CD8-positive, alpha-beta memory T cell (primary cell): ENCODE results near the gene KRT35. TPM values are rescaled to one million over a fixed set of nuclear protein-coding genes. Genes with fewer than 3 reads are reported as not detected.
A peak's percentile ranks its signal among the peaks of the same experiment; 100 is the strongest.

Experiments
- CTCF ChIA-PET: fragments of 350-600 bp; sonication (Branson Sonifier 250); formaldehyde crosslinking; loops from one replicate; lab custom pipeline; 2021; ENCODE audit warnings: antibody characterized with exemption; lab: Charles Lee
- POLR2A ChIA-PET: fragments of 350-600 bp; sonication (Branson Sonifier 250); formaldehyde crosslinking; loops from one replicate; lab custom pipeline; 2021; ENCODE audit warnings: antibody characterized with exemption; lab: Charles Lee
- DNase-seq, 5 donors: peaks; one replicate each; pipeline versions ENCODE4 v3.0.0 to v3.0.0-alpha.2; 2020 to 2022; ENCODE audit warnings: mixed read lengths in 1 of 5
- H3K27ac ChIP-seq: one replicate; pipeline ENCODE4 v1.7.0; 2013; ENCODE audit warnings: low read depth, mild to moderate bottlenecking, low read length, moderate library complexity
- H3K27me3 ChIP-seq: 2 replicates; pipeline ENCODE4 v1.7.0; 2013; ENCODE audit warnings: low read length, mild to moderate bottlenecking; ENCODE audit not compliant: insufficient read depth, poor library complexity, severe bottlenecking
- H3K36me3 ChIP-seq: 2 replicates; pipeline ENCODE4 v1.7.0; 2013; ENCODE audit warnings: mild to moderate bottlenecking, low read length, moderate library complexity; ENCODE audit not compliant: insufficient read depth
- H3K4me1 ChIP-seq: 2 replicates; pipeline ENCODE4 v1.7.0; 2013; ENCODE audit warnings: mild to moderate bottlenecking, low read length, moderate library complexity; ENCODE audit not compliant: insufficient read depth
- H3K4me3 ChIP-seq: 2 replicates; pipeline ENCODE4 v1.7.0; 2013; ENCODE audit warnings: mild to moderate bottlenecking, low read length
- H3K9me3 ChIP-seq: 2 replicates; pipeline ENCODE4 v1.7.0; 2013; ENCODE audit warnings: mild to moderate bottlenecking, low read length
- H3K27ac Mint-ChIP-seq, 8 donors: one replicate each; pipeline ENCODE4 v1.8.0; 2020 to 2021; ENCODE audit warnings: mixed read lengths in 8 of 8, mild to moderate bottlenecking in 6 of 8, inconsistent platforms in 3 of 8, moderate library complexity in 3 of 8
- H3K27me3 Mint-ChIP-seq, 2 donors: one replicate each; pipeline ENCODE4 v1.8.0; 2020 to 2021; ENCODE audit warnings: mixed read lengths in 2 of 2, mild to moderate bottlenecking in 1 of 2, moderate library complexity in 1 of 2
- H3K36me3 Mint-ChIP-seq, 3 donors: one replicate each; pipeline ENCODE4 v1.8.0; 2020 to 2021; ENCODE audit warnings: mixed read lengths in 3 of 3, inconsistent platforms in 1 of 3, mild to moderate bottlenecking in 1 of 3
- H3K4me1 Mint-ChIP-seq, 3 donors: one replicate each; pipeline ENCODE4 v1.8.0; 2020 to 2021; ENCODE audit warnings: mixed read lengths in 3 of 3, inconsistent platforms in 1 of 3, mild to moderate bottlenecking in 1 of 3
- H3K4me3 Mint-ChIP-seq, 7 donors: one replicate each; pipeline ENCODE4 v1.8.0; 2020 to 2021; ENCODE audit warnings: mixed read lengths in 7 of 7, mild to moderate bottlenecking in 6 of 7, moderate library complexity in 4 of 7, inconsistent platforms in 2 of 7
- H3K9me3 Mint-ChIP-seq, 5 donors: one replicate each; pipeline ENCODE4 v1.8.0; 2020 to 2022; ENCODE audit warnings: mixed read lengths in 5 of 5, mild to moderate bottlenecking in 3 of 5, moderate library complexity in 2 of 5, inconsistent platforms in 1 of 5
- polyA plus RNA-seq: library from polyadenylated mRNA; unstranded; fragments of 300-500 nt; fragmentation: Illumina TruSeq; gene quantifications from one replicate; pipeline ENCODE4 v1.2.3, GENCODE V29; 2021
- total RNA-seq, 2 experiments: library from RNA; stranded (reverse); gene quantifications; one replicate each; pipeline ENCODE4 v1.2.3, GENCODE V29; 2021

Gene KRT35
- not detected for total RNA-seq
- not detected for polyA plus RNA-seq

GRCh38 chr17:41481036-41481435, at the start of gene KRT35:
TSS of gene KRT35 (minus strand) at chr17:41481151. CDS start at chr17:41481097, 54 bp downstream.
- H3K27me3 Mint-ChIP-seq: peaks cover 0 to 3% of the 10 kb centered on the region in 2 donors
- H3K36me3 Mint-ChIP-seq: no peaks in the 10 kb centered on the region

GRCh38 chr17:41530062-41531048, 49.4 kb upstream of the KRT35 start:
- no peak overlapping the region for H3K4me3 Mint-ChIP-seq
- Histone ChIP-seq H3K9me3 (no peaks in the 10 kb centered on the region), H3K36me3 (no peaks in the 10 kb centered on the region), H3K4me1 (no peaks in the 10 kb centered on the region), H3K27me3 (peaks cover 15% of the 10 kb centered on the region), H3K27ac (peak overlapping the region; percentile 72), H3K4me3 (no peak overlapping the region)
- ChIA-PET POLR2A (no interaction called here), CTCF (no interaction called here)
- H3K36me3 Mint-ChIP-seq: no peaks in the 10 kb centered on the region
- H3K4me1 Mint-ChIP-seq: peaks cover 4 to 21% (median 8%) of the 10 kb centered on the region in 3 donors
- peaks cover 50 to 85% of the 10 kb centered on the region in 2 donors for H3K27me3 Mint-ChIP-seq
- DNase-seq: no peak
- peaks cover 0 to 4% (median 0%) of the 10 kb centered on the region in 5 donors for H3K9me3 Mint-ChIP-seq
- H3K27ac Mint-ChIP-seq: no peak overlapping the region

More at GRCh38 chr17:41481036-41481435, at the start of gene KRT35:
- no peak within 1 kb of the TSS for H3K27ac ChIP-seq
- no peaks in the 10 kb centered on the region for H3K27me3 ChIP-seq
- no peak within 1 kb of the TSS for H3K4me3 ChIP-seq
- H3K9me3 Mint-ChIP-seq: no peaks in the 10 kb centered on the region
- CTCF ChIA-PET: no interaction called here
- H3K4me1 Mint-ChIP-seq: no peaks in the 10 kb centered on the region
- POLR2A ChIA-PET: no interaction called here
- no peaks in the 10 kb centered on the region for H3K4me1 ChIP-seq
- H3K36me3 ChIP-seq: no peaks in the 10 kb centered on the region
- no peaks in the 10 kb centered on the region for H3K9me3 ChIP-seq
- no peak within 1 kb of the TSS for H3K4me3 Mint-ChIP-seq
- H3K27ac Mint-ChIP-seq: peak within 1 kb of the TSS in 2 of 8 donors; percentile 21 to 64
- no peak for DNase-seq

- Mint-ChIP-seq H3K4me1 (peaks cover 4 to 21% (median 8%) of the 10 kb centered on the region in 3 donors), H3K27me3 (peaks cover 45 to 77% of the 10 kb centered on the region in 2 donors), H3K9me3 (peaks cover 0 to 4% (median 0%) of the 10 kb centered on the region in 5 donors), H3K4me3 (peak overlapping the region in 1 of 7 donors; percentile 29), H3K27ac (no peak overlapping the region), H3K36me3 (no peaks in the 10 kb centered on the region)
- POLR2A ChIA-PET: no interaction called here
- Histone ChIP-seq H3K36me3 (no peaks in the 10 kb centered on the region), H3K9me3 (no peaks in the 10 kb centered on the region), H3K4me3 (no peak overlapping the region), H3K27me3 (peaks cover 15% of the 10 kb centered on the region), H3K4me1 (no peaks in the 10 kb centered on the region), H3K27ac (peak overlapping the region; percentile 72)
- DNase-seq: no peak
- CTCF ChIA-PET: no interaction called here
These were observed 48.6 kb upstream of the KRT35 start for GRCh38 chr17:41529491-41529915.

GRCh38 chr17:41528959-41529353, 48.0 kb upstream of the KRT35 start:
- Histone ChIP-seq H3K4me3 (no peak overlapping the region), H3K27me3 (peaks cover 15% of the 10 kb centered on the region), H3K9me3 (no peaks in the 10 kb centered on the region), H3K36me3 (no peaks in the 10 kb centered on the region), H3K4me1 (no peaks in the 10 kb centered on the region), H3K27ac (peak overlapping the region; percentile 72)
- Mint-ChIP-seq H3K4me3 (peak overlapping the region in 3 of 7 donors; percentile 59 to 65 (median 63)), H3K27me3 (peaks cover 44 to 73% of the 10 kb centered on the region in 2 donors), H3K4me1 (peaks cover 4 to 21% (median 8%) of the 10 kb centered on the region in 3 donors), H3K9me3 (peaks cover 0 to 4% (median 0%) of the 10 kb centered on the region in 5 donors), H3K36me3 (no peaks in the 10 kb centered on the region), H3K27ac (no peak overlapping the region)
- DNase-seq: no peak
- ChIA-PET POLR2A (no interaction called here), CTCF (no interaction called here)

- H3K4me1 ChIP-seq: no peaks in the 10 kb centered on the region
- ChIA-PET POLR2A (no interaction called here), CTCF (interaction anchor here (0.6 to 1.4 kb wide), 3 partner anchors 22 to 139 kb away, joined by 3 to 4 read pairs (median 4); no protein-coding TSS in a partner anchor)
- peak overlapping the region; percentile 22 for H3K4me3 ChIP-seq
- H3K36me3 ChIP-seq: no peaks in the 10 kb centered on the region
- peaks cover 4 to 21% (median 8%) of the 10 kb centered on the region in 3 donors for H3K4me1 Mint-ChIP-seq
- peak overlapping the region in 1 of 8 donors; percentile 24 for H3K27ac Mint-ChIP-seq
- H3K4me3 Mint-ChIP-seq: peak overlapping the region in 5 of 7 donors; percentile 41 to 64 (median 47)
- peak overlapping the region; percentile 72 for H3K27ac ChIP-seq
- H3K27me3 ChIP-seq: peaks cover 15% of the 10 kb centered on the region
- H3K9me3 ChIP-seq: no peaks in the 10 kb centered on the region
- H3K27me3 Mint-ChIP-seq: peaks cover 45 to 58% of the 10 kb centered on the region in 2 donors
- peaks cover 0 to 4% (median 0%) of the 10 kb centered on the region in 5 donors for H3K9me3 Mint-ChIP-seq
- no peaks in the 10 kb centered on the region for H3K36me3 Mint-ChIP-seq
- peak in 1 of 5 donors; percentile 8 for DNase-seq
These were observed 46.4 kb upstream of the KRT35 start for GRCh38 chr17:41527063-41528023.

GRCh38 chr17:41524261-41524660, 43.3 kb upstream of the KRT35 start:
- no peak overlapping the region for H3K4me3 ChIP-seq
- no peak for DNase-seq
- peaks cover 30 to 35% of the 10 kb centered on the region in 2 donors for H3K27me3 Mint-ChIP-seq
- ChIA-PET CTCF (interaction anchor here (0.8 kb wide), 1 partner anchor 124 kb away, joined by 3 read pairs; no protein-coding TSS in a partner anchor), POLR2A (no interaction called here)
- no peak overlapping the region for H3K4me3 Mint-ChIP-seq
- peaks cover 0 to 4% (median 0%) of the 10 kb centered on the region in 5 donors for H3K9me3 Mint-ChIP-seq
- no peak overlapping the region for H3K27ac Mint-ChIP-seq
- H3K27ac ChIP-seq: no peak overlapping the region
- H3K36me3 Mint-ChIP-seq: no peaks in the 10 kb centered on the region
- H3K36me3 ChIP-seq: no peaks in the 10 kb centered on the region
- peaks cover 4 to 20% (median 7%) of the 10 kb centered on the region in 3 donors for H3K4me1 Mint-ChIP-seq
- peaks cover 7% of the 10 kb centered on the region for H3K27me3 ChIP-seq
- H3K9me3 ChIP-seq: no peaks in the 10 kb centered on the region
- no peaks in the 10 kb centered on the region for H3K4me1 ChIP-seq

- Mint-ChIP-seq H3K9me3 (peaks cover 0 to under 1% (median 0%) of the 10 kb centered on the region in 5 donors), H3K27me3 (peaks cover 25 to 33% of the 10 kb centered on the region in 2 donors), H3K36me3 (no peaks in the 10 kb centered on the region), H3K4me1 (peaks cover 4 to 15% (median 4%) of the 10 kb centered on the region in 3 donors), H3K4me3 (no peak overlapping the region), H3K27ac (no peak overlapping the region)
- H3K27ac ChIP-seq: no peak overlapping the region
- ChIA-PET CTCF (no interaction called here), POLR2A (no interaction called here)
- no peak for DNase-seq
- no peaks in the 10 kb centered on the region for H3K4me1 ChIP-seq
- no peak overlapping the region for H3K4me3 ChIP-seq
- no peaks in the 10 kb centered on the region for H3K36me3 ChIP-seq
- H3K27me3 ChIP-seq: peaks cover 4% of the 10 kb centered on the region
- no peaks in the 10 kb centered on the region for H3K9me3 ChIP-seq
These were observed 42.8 kb upstream of the KRT35 start for GRCh38 chr17:41523787-41524186.
